ENCODE measurements around the gene TAC3.
"Not testable (repeated sequence)": the region's sequence is repeated elsewhere in the genome, so short reads cannot be mapped to it uniquely, and the experiment has no call there.

The TAC3 gene

DNA sequence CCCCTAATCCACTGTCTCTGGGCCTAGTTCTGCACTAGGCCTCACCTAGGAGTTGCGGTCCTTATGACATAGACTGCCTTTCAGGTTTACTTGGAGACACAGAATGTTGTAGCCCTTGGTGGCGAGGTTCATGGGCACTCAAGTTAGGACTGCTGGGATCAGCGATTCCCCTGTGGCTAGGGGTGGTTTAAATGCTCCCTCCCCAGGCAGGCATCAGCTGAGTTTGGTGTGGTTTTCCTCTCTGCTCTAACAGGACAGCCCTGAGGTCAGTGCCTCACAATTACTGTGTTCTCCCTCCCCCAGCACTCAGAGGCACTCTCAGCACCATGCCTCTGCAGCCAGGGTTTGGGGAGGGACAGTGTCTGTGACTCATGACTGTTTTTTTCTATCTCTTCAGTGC lies 36.7 kb downstream of the TAC3 start:
- TF ChIP-seq, protein P1, sequence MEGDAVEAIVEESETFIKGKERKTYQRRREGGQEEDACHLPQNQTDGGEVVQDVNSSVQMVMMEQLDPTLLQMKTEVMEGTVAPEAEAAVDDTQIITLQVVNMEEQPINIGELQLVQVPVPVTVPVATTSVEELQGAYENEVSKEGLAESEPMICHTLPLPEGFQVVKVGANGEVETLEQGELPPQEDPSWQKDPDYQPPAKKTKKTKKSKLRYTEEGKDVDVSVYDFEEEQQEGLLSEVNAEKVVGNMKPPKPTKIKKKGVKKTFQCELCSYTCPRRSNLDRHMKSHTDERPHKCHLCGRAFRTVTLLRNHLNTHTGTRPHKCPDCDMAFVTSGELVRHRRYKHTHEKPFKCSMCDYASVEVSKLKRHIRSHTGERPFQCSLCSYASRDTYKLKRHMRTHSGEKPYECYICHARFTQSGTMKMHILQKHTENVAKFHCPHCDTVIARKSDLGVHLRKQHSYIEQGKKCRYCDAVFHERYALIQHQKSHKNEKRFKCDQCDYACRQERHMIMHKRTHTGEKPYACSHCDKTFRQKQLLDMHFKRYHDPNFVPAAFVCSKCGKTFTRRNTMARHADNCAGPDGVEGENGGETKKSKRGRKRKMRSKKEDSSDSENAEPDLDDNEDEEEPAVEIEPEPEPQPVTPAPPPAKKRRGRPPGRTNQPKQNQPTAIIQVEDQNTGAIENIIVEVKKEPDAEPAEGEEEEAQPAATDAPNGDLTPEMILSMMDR (IDR thresholded peaks at IDR 0.05; ENCODE audit: extremely low read depth, missing control alignments): no peak
- no peak for DNase-seq (ENCODE audit: low spot score)

DNA sequence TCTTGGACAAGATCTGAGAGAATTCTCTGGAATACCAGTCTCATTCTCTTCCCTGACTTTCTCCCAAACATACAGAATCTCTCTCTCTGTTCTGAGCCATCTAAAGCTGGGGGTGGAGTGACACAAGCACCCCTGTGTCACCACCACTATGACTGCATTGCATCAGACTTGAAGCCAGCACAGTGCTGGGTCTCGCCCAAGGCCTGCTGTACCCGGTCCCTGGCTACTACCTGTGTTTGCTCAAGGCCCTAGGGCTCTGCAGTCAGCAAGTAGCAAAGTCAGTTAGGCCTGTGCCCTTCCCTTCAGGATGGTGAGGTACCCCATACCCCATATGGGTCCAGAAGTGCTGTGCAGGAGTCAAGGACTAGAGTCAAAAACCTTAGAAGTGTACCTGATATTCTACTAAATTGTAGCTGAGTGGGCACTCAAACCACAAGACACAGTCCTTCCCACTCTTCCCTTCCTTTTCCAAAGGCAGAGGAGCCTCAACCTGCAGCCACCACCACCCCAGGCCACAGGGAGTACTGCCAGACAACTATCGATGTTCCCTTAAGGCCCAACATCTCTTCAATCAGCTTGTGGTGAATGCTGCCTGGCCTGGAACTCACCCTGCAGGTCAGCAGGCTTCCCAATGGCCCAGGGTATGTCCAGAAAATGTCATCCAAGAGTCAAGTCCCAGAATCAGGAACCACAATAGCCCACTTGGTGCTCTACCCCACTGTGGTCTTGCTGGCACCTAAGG lies 37.8 kb downstream of the TAC3 start:
- TF ChIP-seq, protein P1 (IDR thresholded peaks at IDR 0.05; ENCODE audit: extremely low read depth, missing control alignments): no peak
- no peak for DNase-seq (ENCODE audit: low spot score)

DNA sequence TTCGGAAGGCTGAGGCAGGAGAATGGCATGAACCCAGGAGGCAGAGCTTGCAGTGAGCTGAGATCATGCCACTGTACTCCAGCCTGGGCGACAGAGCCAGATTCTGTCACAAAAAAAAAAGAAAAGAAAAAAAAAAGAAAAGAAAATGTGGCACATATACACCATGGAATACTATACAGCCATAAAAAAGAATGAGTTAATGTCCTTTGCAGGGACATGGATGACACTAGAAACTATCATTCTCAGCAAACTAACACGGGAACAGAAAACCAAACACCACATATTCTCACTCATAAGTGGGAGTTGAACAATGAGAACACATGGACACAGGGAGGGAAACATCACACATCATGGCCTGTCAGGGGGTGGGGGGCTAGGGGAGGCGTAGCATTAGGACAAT lies 39.0 kb downstream of the TAC3 start:
- DNase-seq (ENCODE audit: low spot score): not testable (repeated sequence)

DNA sequence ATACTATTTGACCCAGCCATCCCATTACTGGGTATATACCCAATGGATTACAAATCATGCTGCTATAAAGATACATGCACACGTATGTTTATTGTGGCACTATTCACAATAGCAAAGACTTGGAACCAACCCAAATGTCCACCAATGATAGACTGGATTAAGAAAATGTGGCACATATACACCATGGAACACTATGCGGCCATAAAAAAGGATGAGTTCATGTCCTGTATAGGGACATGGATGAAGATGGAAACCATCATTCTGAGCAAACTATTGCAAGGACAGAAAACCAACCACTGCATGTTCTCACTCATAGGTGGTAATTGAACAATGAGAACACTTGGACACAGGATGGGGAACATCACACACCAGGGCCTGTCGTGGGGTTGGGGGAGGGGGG lies 42.1 kb downstream of the TAC3 start:
- DNase-seq (ENCODE audit: low spot score): not testable (repeated sequence)

DNA sequence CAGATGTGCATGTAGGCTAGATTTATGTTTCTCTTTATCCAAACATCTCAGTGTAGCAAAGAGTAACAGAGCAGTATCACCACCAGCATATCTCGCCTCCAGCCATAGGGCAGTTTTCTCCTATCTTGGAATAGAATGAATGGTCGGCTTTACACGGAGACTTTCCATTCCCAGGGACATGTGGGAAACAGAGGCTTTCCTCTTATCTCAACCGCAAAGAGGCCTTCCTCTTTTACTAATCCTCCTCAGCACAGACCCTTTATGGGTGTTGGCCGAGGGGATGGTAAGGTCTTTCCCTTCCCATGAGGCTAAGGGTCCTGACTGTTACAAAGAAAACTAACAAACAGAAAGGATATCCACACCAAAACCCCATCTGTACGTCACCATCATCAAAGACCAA lies 47.4 kb downstream of the TAC3 start:
- not testable (repeated sequence) for DNase-seq (ENCODE audit: low spot score)

DNA sequence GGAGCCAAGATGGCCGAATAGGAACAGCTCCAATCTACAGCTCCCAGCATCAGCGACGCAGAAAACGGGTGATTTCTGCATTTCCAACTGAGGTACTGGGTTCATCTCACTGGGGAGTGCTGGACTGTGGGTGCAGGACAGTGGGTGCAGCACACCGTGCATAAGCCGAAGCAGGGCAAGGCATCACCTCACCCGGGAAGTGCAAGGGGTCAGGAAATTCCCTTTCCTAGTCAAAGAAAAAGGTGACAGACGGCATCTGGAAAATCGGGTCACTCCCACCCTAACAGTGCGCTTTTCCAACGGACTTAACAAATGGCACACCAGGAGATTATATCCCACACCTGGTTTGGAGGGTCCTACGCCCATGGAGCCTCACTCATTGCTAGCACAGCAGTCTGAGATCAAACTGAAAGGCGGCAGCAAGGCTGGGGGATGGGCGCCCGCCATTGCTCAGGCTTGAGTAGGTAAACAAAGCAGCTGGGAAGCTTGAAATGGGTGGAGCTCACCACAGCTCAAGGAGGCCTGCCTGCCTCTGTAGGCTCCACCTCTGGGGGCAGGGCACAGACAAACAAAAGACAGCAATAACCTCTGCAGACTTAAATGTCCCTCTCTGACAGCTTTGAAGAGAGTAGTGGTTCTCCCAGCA lies 50.2 kb downstream of the TAC3 start:
- DNase-seq (ENCODE audit: low spot score): not testable (repeated sequence)

DNA sequence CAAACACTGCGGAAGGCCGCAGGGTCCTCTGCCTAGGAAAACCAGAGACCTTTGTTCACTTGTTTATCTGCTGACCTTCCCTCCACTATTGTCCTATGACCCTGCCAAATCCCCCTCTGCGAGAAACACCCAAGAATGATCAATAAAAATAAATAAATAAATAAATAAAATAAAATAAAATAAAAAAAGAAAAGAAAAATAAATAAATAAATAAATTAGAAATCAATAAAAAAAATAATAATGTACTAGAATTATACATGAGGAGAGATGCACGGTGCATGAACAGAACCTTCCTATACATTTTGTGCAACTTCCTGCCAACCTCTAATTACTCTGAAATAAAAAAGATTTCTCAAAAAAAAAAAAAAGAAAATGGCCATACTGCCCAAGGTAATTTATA lies 51.2 kb downstream of the TAC3 start:
- not testable (repeated sequence) for DNase-seq (ENCODE audit: low spot score)

DNA sequence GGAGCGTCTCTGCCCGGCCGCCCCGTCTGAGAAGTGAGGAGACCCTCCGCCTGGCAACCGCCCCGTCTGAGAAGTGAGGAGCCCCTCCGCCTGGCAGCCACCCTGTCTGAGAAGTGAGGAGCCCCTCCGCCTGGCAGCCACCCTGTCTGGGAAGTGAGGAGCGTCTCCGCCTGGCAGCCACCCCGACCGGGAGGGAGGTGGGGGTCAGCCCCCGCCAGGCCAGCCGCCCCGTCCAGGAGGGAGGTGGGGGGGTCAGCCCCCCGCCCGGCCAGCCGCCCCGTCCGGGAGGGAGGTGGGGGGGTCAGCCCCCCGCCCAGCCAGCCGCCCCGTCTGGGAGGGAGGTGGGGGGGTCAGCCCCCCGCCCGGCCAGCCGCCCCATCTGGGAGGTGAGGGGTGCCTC lies 52.8 kb downstream of the TAC3 start:
- DNase-seq (ENCODE audit: low spot score): not testable (repeated sequence)

DNA sequence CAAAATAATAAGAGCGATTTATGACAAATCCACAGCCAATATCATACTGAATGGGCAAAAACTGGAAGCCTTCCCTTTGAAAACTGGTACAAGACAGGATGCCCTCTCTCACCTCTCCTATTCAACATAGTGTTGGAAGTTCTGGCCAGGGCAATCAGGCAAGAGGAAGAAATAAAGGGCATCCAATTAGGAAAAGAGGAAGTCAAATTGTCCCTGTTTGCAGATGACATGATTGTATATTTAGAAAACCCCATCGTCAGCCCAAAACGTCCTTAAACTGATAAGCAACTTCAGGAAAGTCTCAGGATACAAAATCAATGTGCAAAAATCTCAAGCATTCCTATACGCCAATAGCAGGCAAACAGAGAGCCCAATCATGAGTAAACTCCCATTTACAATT lies 54.1 kb downstream of the TAC3 start:
- DNase-seq (ENCODE audit: low spot score): not testable (repeated sequence)

Data from GM20000 (cell line).